IPS-18c (cell line): ENCODE results near the gene MYL9.

Experiments
- H3K4me3 ChIP-seq: 2 replicates; pipeline ENCODE4 v1.7.0; 2013; ENCODE audit warnings: low read depth, mild to moderate bottlenecking, low read length, moderate library complexity; ENCODE audit not compliant: insufficient read depth
- H3K9me3 ChIP-seq: one replicate; pipeline ENCODE4 v1.6.1; 2013; ENCODE audit warnings: mild to moderate bottlenecking, low read length, moderate library complexity; ENCODE audit not compliant: control insufficient read depth, insufficient read depth

Gene MYL9

GRCh38 chr20:36569847-36570429 lies 28.6 kb downstream of the MYL9 start:
- H3K4me3 ChIP-seq: no peak overlapping the region
- no peaks in the 10 kb centered on the region for H3K9me3 ChIP-seq

GRCh38 chr20:36571564-36572504 lies 30.5 kb downstream of the MYL9 start:
- no peaks in the 10 kb centered on the region for H3K9me3 ChIP-seq
- peak overlapping the region; percentile 50; the same call in 1 of the 2 replicates for H3K4me3 ChIP-seq

GRCh38 chr20:36572701-36573102 lies 31.4 kb downstream of the MYL9 start:
- Histone ChIP-seq H3K4me3 (peak overlapping the region; percentile 50), H3K9me3 (no peaks in the 10 kb centered on the region)

- Histone ChIP-seq H3K4me3 (peak within 1 kb of the TSS; percentile 81), H3K9me3 (no peaks in the 10 kb centered on the region)
Observed at GRCh38 chr20:36573103-36573797, 31.9 kb downstream of the MYL9 start, which contains the start of gene TGIF2. TGIF2 (plus strand) TSS chr20:36573597; CDS start chr20:36578775, 5,178 bp downstream.

GRCh38 chr20:36573798-36574365 lies 32.6 kb downstream of the MYL9 start:
- Histone ChIP-seq H3K4me3 (peak overlapping the region; percentile 81), H3K9me3 (no peaks in the 10 kb centered on the region)

GRCh38 chr20:36574366-36575135 lies 33.2 kb downstream of the MYL9 start:
- peak overlapping the region; percentile 81 for H3K4me3 ChIP-seq
- H3K9me3 ChIP-seq: no peaks in the 10 kb centered on the region

GRCh38 chr20:36576081-36576445 lies 34.7 kb downstream of the MYL9 start:
- no peak overlapping the region; the same call in 1 of the 2 replicates for H3K4me3 ChIP-seq
- no peaks in the 10 kb centered on the region for H3K9me3 ChIP-seq

GRCh38 chr20:36578356-36579041 lies 37.2 kb downstream of the MYL9 start:
- Histone ChIP-seq H3K4me3 (no peak overlapping the region), H3K9me3 (no peaks in the 10 kb centered on the region)

GRCh38 chr20:36579996-36580545 lies 38.8 kb downstream of the MYL9 start:
- Histone ChIP-seq H3K4me3 (no peak overlapping the region), H3K9me3 (peaks cover 2% of the 10 kb centered on the region)

GRCh38 chr20:36582322-36582721 lies 41.0 kb downstream of the MYL9 start:
- Histone ChIP-seq H3K4me3 (no peak overlapping the region), H3K9me3 (peaks cover 2% of the 10 kb centered on the region)

- no peak overlapping the region for H3K4me3 ChIP-seq
- peaks cover 2% of the 10 kb centered on the region for H3K9me3 ChIP-seq
Observed at GRCh38 chr20:36582821-36583220, 41.5 kb downstream of the MYL9 start.

GRCh38 chr20:36584018-36584481 lies 42.7 kb downstream of the MYL9 start:
- Histone ChIP-seq H3K9me3 (peaks cover 2% of the 10 kb centered on the region), H3K4me3 (no peak overlapping the region)

GRCh38 chr20:36585410-36586125 lies 44.2 kb downstream of the MYL9 start:
- Histone ChIP-seq H3K9me3 (peaks cover 2% of the 10 kb centered on the region), H3K4me3 (peak overlapping the region; percentile 25; the same call in 1 of the 2 replicates)

- Histone ChIP-seq H3K9me3 (peaks cover 2% of the 10 kb centered on the region), H3K4me3 (no peak overlapping the region)
Observed at GRCh38 chr20:36587388-36588070, 46.2 kb downstream of the MYL9 start.

GRCh38 chr20:36591281-36591680 lies 50.0 kb downstream of the MYL9 start:
- Histone ChIP-seq H3K4me3 (no peak overlapping the region), H3K9me3 (no peaks in the 10 kb centered on the region)
